Measurements from ENCODE around the gene LRRK2.
A peak's percentile ranks its signal among the peaks of the same experiment; 100 is the strongest.
"Not testable (repeated sequence)": the region's sequence is repeated elsewhere in the genome, so short reads cannot be mapped to it uniquely, and the experiment has no call there.

LRRK2 gene

DNA sequence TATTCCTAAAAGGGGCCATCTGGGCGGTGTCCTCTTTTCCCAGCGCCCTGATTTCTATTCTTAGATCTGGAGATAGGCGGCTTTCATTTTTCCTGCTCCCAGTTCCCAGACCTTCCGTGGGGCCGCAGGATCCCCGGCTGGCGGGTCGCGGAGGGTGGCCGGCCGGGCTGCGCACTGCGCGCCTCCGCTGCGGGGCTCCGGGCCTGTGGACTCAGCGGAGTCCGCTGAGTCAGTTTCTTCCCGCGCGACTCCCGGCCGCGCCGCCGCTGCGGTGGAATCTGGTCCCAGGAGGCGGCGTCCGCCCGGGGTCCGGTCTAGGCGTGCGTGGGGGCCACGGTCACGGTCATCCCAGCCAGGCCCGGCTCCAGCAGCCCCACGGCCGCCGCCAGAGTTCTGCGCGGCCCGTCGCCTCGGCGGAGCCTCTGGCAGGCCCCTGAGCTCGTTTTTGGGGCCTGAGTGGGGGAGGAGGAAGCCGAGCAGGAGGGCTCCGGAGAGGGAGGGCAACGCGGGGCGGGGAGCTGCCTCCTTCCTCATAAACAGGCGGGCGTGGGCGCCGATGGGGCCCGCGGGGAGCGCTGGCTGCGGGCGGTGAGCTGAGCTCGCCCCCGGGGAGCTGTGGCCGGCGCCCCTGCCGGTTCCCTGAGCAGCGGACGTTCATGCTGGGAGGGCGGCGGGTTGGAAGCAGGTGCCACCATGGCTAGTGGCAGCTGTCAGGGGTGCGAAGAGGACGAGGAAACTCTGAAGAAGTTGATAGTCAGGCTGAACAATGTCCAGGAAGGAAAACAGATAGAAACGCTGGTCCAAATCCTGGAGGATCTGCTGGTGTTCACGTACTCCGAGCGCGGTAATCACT is at the start of gene LRRK2:
LRRK2 (plus strand) TSS at position 559 of the 853 bp plus-strand sequence; CDS start at position 694, 135 bp downstream.
- DNase-seq = peak; percentile 86

DNA sequence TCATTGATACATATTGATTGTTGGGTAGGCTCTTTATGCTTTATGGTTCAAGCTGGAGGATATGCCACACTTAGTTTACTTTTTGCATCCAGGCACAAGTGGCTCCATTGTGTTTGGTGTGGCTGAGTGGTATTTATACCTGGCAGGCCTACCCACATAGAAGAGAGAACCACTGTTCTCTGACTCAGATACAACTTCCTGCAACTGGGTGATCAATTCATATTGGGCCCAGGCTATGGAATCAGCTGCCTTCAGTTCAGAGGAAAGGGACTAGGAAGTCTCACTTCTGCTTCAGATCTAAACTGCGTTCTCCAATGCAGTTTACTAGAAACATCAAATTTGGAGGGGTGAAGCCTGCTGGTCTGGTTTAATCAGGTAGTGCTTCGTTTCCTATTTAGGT is 49.8 kb upstream of the LRRK2 start:
- no peak for DNase-seq

DNA sequence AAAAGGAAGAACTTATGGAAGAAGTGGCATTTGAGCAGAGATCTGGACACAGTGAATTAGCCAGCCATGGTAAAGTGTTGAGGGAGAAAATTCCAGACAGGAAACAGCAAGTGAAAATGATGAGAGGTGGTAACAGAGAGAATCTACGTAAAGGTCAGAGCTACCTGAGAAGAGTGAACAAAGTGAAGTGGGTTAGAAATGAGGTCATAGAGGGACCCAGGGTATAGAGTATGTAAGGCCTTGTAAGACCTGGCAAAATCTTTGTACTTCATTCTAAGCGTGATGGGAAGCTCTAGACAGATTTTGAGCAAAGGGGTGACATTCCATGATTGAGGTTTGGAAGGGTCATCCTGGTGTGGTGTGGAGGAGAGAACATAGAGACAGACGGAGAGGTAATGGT is 49.3 kb upstream of the LRRK2 start:
- no peak for DNase-seq

DNA sequence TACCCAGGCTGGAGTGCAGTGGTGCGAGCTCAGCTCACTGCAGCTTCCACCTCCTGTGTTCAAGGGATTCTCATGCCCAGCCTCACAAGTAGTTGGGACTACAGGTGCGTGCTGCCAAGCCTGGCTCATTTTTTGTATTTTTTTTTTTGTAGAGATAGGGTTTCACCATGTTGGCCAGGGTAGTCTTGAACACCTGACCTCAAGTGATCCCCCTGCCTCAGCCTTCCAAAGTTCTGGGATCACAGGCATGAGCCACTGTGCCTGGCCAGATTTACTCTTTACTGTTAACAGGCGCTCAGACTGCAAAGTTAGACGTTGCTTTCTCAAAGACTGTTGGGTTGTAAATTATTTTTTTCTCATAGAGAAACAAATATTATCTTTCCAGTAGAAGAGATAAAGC is 46.1 kb upstream of the LRRK2 start:
- no peak for DNase-seq

DNA sequence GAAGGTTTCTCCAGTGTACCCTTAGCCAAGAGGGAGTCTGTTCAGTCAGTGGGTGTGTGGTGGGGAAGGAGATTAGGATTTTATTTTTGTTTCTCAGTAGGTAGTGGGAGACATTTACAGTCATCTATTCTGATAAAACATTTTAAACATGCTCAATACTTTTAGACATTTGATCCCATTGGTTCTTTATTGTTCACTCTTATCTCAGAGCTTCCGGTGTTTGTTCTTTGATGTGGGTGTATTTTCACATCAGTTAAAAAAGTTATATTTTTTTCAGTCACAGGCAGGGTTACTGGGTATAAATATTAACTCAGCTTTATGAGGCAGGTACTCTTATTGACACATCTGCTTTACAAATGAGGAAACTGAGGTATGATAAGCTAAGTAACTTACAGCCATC is 43.3 kb upstream of the LRRK2 start:
- no peak for DNase-seq

DNA sequence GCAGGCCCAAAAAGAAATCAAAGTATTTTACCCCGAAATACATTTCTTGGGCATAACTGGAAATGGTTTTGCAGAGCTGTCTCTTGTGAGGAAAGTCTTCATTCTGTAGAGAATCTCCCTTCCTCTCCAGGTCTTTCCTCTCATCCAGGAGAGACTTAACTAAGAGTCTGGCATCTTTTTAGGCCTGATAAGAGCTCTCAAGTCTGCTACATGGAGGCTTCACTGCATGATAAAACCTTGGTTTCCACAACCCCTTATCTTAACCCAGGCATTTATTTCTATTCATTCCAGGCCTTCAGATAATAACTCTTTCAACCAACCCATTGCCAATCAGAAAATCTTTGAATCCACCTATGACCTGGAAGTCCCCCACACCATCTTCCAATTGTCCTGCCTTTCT is 41.1 kb upstream of the LRRK2 start:
- DNase-seq = no peak

DNA sequence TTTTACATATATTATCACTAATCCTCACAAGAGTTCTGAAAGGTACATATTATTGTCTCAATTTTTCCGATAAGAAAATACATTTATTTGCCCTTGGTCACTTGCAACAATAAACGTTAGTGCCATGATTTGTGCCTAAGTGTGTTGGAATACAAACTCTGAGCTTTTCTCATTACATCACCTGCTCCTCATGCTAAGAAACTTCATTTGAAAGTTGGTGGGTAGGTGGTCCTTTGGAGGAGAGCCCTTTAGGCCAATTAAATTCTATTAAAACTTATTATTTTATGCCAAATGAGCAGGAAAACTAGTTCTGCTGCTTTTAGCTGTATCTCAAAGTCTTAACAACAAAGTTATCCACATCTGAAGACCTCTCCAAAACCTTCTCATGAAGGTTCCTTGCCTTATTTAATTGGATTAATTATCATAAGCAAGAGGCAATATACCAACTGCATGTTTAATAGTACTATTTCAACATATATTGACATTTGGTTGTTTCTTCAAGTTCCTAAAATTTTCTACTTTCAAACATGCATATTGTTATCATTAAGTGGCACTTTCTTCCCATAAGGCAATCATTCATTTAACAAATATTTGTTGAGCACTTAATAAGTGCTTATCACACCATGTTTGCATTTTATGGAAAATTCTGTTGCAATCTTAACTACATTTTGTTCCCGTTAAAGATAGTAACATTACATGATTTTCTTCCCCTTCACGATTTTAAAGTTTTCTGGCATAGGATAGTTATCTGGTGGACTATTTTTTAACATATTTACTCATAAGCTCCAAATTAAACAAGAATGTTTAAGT is 40.1 kb upstream of the LRRK2 start:
- DNase-seq = no peak

DNA sequence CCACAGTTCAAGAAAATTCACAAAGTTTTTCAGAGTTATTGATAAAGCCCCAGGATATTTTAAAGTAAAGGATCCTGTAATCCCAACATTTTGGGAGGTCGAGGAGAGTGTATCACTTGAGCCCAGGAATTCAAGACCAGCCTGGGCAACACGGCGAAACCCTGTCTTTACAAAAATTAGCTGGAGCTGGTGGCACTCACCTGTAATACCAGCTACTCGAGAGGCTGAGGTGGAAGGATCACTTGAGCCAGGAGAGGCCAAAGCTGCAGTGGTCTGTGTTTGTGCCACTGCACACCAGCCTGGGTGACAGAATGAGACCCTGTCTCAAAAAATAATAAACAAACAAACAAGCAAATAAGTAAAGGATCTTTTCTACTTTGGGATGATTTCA is 39.5 kb upstream of the LRRK2 start:
- no peak for DNase-seq

DNA sequence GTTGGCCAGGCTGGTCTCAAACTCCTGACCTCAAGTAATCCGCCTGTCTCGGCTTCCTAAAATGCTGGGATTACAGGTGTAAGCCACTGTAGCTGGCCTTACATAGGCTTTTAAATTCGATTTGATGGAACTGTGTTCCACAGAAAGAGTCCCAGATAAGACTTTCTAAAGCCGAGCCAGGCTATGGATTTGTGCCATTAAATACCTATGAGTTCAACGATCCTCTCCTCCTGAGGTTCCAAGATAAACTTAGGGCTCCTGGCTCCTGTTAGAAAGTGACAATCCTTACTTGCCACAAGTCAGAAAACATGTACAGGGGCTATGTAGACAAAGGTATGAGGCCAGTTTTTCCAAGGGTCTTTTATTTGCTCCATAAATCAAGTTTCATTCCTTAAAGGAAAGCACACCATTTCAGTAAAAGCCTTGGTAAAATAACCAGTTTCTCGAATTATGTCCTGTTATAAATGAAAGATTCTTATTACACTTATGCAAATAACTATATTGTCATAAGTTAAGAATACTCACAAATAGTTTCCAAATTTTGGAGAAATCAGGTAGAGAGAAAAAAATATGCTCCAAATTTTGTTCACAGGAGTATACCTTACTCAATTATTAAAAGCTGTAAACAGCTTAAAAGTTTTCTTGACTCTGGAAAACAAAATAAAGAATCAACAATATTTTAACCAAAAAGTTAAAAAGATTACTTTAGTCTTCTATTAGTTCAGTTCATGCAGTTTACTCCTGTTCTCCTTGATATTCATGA is 36.1 kb upstream of the LRRK2 start:
- no peak for DNase-seq

DNA sequence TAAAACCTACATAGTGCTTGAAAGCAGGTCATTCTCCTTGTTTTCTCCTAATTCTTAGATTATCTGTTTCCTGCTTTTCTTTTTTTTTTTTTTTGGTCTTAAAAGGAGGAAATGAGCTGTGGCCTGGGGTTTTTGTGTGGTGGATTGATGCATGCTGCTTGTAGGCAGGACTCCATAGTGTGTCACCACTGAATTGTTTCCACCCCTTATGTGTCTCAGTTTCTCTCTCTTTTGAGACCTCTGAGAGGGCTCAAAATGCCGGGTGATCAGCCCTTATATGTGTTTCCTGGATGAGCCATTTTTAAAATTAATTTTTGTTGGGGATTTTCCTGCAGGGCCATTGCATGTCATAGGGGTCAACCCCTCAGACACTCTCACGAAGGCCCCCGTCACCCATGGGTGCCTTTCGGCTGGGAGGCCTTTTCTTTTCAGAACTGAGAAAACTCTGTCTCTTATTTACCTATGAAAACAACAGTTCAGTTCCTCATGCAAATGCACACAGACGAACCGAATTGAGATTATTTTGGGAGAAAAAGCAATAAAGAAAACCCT is 32.0 kb upstream of the LRRK2 start:
- DNase-seq = no peak

DNA sequence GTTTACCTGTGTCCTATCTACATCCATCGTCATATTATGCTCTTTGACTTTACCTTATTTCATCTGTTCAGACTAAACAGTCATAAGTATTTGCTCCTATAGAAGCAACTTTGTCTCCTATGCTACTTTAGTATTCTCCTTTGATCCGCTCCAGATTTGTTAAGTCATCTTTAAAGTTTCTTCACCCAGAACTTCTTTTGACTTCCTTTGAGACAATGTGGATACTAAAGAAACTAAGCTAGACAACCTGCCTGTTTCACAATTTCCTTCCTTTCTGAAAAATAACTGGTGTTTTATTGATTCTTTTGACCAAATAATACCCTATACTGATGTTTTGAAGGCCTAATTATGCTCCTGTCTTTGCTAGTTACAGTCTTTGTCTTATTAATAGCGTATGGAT is 30.0 kb upstream of the LRRK2 start:
- DNase-seq = no peak

DNA sequence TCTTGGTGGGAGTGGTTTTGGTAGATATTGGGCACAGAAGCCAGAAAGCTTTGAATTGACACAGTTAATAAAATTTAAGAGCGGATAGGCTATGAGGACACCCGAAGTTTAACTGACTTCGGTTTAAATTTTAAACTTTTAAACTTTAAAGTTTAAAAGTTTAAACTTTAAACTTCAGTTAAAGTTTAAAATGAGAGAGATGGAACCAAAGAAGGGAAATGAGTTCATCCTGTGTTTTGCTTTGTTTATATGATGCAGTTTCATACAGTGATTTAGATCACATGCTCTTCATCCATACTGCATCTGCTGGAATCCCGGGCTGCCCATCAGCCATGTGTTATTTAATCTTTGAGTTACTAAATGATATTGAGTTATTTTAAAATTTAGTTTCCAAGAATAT is 27.2 kb upstream of the LRRK2 start:
- DNase-seq = no peak

DNA sequence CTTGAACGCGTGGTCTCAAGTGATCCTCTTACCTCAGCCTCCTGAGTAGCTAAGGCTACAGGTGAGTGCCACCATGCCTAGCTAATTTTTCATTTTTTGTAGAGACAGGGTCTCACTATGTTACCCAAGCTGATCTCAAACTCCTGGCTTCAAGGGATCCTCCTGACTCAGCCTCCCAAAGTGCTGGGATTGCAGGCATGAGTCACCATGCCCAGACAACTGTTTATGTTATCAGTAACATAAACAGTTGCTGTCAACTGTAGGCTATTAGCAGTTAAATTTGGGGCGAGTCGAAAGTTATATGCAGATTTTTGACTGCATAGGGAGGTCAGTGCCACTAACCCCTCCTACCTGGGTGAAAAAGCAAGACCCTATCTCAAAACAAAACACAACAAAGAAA is 26.2 kb upstream of the LRRK2 start:
- DNase-seq = no peak

DNA sequence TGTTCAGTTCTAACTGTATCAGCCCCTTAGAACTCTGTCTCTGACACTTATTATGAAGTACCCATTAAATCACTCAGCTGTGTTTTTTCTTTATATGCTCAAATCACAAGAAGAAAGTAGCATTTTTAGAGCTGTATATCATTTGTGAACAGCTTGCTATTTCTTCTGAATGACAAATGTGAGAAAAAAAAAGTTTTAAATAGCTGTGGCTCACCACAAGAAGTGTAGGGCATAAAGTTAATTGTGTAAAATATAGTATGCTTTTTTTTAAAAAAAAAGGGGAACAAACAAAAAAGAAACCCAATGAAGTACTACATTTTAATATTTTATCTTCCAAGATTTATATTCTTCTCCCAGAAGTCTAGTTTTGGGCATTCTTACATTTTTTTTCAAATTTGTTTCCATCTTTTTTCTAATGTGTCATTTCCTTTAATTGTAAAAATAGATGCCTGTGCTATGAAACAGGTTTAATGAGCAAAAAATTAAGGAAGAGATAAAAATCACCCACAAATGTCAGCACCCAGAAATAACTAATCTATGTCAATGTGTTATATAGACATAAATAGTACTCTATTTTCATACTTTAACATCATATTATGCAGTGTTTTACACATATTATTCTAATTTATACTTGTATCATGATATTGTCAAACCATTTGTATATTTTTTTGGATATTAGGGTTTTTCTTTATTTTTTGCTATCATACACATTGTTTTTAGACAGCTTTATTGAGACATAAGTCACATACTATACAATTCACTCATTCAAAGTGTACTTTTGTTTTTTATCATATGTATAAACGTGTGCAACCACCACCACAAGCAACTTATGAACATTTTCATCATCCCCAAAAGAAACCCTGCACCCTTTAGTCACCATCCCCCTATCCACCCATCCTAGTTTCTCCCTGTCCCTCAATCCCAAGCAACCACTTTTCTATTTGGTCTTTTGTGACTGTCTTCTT is 22.4 kb upstream of the LRRK2 start:
- DNase-seq = no peak

DNA sequence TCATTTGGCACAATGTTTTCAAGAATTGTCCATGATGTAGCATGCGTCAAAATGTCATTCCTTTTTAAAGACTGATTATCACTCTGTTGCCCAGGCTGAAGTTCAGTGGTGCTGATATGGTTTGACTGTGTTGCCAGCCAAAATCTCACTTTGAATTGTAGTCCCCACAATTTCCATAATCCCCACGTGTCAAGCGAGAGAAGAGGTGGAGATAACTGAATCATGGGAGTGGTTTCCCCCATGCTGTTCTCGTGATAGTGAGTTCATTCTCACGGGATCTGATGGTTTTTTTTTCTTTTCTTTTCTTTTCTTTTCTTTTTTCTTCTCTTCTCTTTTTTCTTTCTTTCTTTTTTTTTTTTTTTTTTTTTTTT is 21.8 kb upstream of the LRRK2 start:
- DNase-seq = no peak

DNA sequence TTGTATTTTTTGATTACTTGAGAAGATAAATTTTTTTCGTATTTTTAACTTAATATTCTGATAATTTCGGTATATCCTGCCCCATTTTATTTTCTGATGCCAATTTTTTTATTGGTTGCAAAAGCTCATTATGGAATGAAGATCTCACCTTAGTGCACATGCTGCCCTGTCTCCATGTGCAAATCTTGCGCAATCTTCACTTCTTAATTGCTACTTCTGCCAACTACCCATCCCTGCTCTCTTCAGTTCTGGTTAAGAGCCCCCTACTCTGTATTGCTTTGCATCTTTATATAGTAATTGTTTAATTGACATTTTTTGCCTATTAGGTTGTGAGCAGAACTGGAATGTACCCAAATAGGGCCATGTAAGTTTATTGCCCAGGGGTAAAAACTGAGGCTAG is 20.5 kb upstream of the LRRK2 start:
- DNase-seq = no peak

DNA sequence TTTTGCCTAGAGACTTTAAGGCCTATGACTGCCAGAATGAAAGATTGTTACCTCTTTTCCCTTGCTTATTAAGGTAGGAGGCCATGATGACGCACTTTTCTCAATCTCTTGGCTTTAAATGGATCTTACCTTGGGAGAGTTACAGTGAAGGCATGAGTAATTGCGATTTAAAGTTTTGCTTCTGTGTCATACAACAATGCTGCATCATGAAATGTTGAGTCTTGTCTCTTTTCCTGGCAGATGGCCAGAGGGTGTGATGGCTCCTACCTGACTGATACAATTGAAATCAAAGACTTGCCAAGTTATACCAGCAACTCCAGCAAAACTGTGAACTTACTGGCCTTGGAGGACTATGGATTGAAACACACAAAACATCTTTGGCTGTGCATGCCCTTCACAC is 17.2 kb upstream of the LRRK2 start:
- no peak for DNase-seq

DNA sequence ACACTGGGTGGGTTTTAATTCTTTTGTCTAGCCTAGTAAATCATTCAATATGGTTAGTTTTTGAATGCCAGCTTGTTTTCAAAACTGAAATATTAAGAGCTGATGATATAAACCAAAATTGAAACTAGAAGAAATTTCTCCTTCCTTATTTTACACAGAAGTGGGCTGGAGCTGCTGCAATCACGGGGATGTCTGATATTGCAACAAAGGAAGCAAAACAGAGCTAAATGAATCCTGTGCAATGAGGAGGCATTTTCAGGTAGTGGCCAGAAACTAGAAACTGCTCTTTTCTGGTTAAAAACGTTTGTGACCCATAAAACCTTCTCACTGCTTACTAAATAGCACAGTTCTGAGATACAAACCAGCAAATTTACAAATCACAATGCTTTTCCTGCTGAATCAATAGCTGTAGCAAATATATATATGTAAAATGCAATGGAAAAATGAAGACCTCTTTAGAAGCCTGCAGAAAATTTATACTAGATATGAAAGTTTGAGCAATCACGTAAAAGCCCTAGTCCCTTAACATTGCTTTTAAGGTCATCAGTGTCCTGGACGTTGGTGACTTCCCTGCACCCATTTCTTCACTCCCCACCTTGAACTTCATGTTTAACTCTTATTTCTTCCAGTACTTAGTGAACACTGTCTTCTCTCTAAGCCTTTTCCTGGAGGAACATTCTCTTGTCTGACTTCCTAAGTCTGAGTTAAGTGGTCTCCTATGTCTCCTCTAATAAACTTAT is 15.9 kb upstream of the LRRK2 start:
- DNase-seq = no peak

DNA sequence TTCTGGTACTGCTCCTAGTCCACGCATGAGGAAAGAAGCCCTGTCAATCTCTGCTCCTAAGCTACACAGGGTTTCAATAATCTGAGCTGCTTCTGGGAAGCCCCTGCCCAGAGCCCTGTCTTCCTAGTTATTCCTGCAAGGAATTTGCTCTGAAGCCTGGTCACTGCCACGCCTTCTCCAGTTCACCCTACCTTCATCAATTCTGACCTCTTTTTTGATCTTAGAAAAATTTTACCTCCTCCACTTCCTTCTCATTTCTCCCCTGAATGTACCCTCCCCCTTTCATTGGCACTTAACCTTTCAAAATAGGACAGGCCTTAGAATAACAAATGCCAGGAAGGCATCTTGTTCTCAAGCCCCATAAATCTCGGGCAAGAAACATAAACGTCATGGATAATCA is 14.9 kb upstream of the LRRK2 start:
- DNase-seq = no peak

DNA sequence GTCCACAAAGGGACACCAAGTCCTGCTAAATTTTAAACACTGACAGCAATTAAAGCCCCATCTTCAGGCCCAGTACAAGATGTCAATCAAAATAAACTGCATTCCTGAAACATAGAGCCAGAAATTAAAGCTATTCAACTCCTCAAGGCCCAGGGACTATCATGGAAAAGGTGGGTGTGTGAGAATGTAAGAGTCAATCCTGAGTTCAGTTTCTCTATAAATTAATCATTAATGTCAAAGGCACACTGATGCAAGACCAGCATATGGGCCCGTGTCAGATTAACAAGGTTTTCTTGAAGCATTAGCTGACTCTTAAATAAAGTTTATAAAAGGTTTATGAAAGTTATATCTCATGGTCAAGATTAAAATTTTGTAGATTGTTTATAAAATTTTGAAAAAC is 13.6 kb upstream of the LRRK2 start:
- not testable (repeated sequence) for DNase-seq

DNA sequence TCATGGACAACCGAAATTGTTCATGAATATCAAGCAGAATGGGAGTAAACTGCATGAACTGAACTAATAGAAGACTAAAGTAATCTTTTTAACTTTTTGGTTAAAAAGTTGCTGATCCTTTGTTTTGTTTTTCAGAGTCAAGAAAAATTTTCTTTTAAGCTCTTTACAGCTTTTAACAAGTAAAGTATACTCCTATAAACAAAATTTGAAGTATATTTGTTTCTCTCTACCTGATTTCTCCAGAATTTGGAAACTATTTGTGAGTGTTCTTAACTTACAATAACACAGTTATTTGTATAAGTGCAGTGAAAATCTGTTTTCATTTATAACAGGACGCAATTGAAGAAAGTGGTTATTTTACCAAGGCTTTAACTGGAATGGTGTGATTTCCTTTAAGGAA is 12.2 kb upstream of the LRRK2 start:
- no peak for DNase-seq
